Chondrocyte (in vitro differentiated cells): Measurements from ENCODE around the gene HS2ST1. TPM values are rescaled to one million over a fixed set of nuclear protein-coding genes. Genes with fewer than 3 reads are reported as not detected.
"Not testable (repeated sequence)": the region's sequence is repeated elsewhere in the genome, so short reads cannot be mapped to it uniquely, and the experiment has no call there.

ENCODE experiments used
- DNase-seq: peaks from one replicate; pipeline ENCODE4 v3.0.0; 2021; ENCODE audit warnings: mixed read lengths, low spot score
- H3K27ac Mint-ChIP-seq: one replicate; pipeline ENCODE4 v1.8.0; 2021; ENCODE audit warnings: mild to moderate bottlenecking, moderate library complexity, mixed read lengths; ENCODE audit not compliant: unreplicated experiment
- H3K27me3 Mint-ChIP-seq: 2 replicates; pipeline ENCODE4 v1.8.0; 2021; ENCODE audit warnings: low read depth, mixed read lengths
- H3K36me3 Mint-ChIP-seq: 2 replicates; pipeline ENCODE4 v1.8.0; 2021; ENCODE audit warnings: low read depth, mixed read lengths
- H3K4me1 Mint-ChIP-seq: 2 replicates; pipeline ENCODE4 v1.8.0; 2021; ENCODE audit warnings: low read depth, mild to moderate bottlenecking, mixed read lengths
- H3K4me3 Mint-ChIP-seq: one replicate; pipeline ENCODE4 v1.8.0; 2021; ENCODE audit warnings: mild to moderate bottlenecking, moderate library complexity, mixed read lengths; ENCODE audit not compliant: unreplicated experiment
- H3K9me3 Mint-ChIP-seq: 2 replicates; pipeline ENCODE4 v1.8.0; 2021; ENCODE audit warnings: low read depth, mixed read lengths
- long read RNA-seq: library from polyadenylated mRNA; stranded (forward); transcript quantifications from one replicate; pipeline ENCODE4 v2.0.0, GENCODE V29; 2021
- total RNA-seq: library from RNA; stranded (reverse); gene quantifications from 3 replicates; pipeline ENCODE4 v1.2.1, GENCODE V29; 2021
- TF ChIP-seq, protein P1 (sequence below): fragments of 200-600 bp; sonication (generic); IDR thresholded peaks from 2 replicates; pipeline ENCODE4 v1.5.0; 2021; ENCODE audit warnings: antibody characterized with exemption, mild to moderate bottlenecking, moderate library complexity

Gene HS2ST1
- total RNA-seq: 26.7 to 38.3 TPM (median 28.1 TPM) in 3 replicates
- long read RNA-seq, full-length matches to known transcripts: 28 of 34 reads
- long read RNA-seq, partial matches to known transcripts: 1 of 34 reads
- long read RNA-seq, other reads (novel, unspliced or antisense): 5 of 34 reads

DNA sequence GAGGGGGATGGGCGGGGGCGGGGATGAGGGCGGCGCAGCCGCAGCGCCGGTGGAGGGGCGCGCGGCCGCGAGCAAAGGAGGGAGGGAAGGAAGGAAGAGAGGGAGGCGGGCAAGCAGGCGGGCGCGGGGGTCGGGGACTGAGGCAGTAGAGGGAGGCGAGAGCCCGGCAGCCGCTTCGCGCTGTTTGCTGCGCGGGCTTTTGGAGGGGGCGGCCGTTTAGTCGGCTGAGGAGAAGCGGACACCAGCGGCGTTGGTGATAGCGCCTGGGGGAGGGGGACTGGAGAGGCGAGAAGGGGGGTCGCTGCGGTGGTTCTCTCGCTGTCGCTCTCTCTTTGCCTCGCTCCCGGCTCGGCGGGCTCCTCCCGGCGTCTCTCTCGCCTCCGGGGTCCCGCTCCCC, at the start of gene HS2ST1:
Gene HS2ST1 (plus strand): TSS at position 35 of the 397 bp plus-strand sequence.
- TF ChIP-seq, protein P1, sequence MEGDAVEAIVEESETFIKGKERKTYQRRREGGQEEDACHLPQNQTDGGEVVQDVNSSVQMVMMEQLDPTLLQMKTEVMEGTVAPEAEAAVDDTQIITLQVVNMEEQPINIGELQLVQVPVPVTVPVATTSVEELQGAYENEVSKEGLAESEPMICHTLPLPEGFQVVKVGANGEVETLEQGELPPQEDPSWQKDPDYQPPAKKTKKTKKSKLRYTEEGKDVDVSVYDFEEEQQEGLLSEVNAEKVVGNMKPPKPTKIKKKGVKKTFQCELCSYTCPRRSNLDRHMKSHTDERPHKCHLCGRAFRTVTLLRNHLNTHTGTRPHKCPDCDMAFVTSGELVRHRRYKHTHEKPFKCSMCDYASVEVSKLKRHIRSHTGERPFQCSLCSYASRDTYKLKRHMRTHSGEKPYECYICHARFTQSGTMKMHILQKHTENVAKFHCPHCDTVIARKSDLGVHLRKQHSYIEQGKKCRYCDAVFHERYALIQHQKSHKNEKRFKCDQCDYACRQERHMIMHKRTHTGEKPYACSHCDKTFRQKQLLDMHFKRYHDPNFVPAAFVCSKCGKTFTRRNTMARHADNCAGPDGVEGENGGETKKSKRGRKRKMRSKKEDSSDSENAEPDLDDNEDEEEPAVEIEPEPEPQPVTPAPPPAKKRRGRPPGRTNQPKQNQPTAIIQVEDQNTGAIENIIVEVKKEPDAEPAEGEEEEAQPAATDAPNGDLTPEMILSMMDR: no peak
- Mint-ChIP-seq H3K4me1 (peaks cover 32% of the 10 kb centered on the region), H3K4me3 (no peak within 1 kb of the TSS), H3K36me3 (peaks cover 6% of the 10 kb centered on the region), H3K27ac (no peak within 1 kb of the TSS), H3K9me3 (no peaks in the 10 kb centered on the region), H3K27me3 (no peaks in the 10 kb centered on the region)
- DNase-seq: peak; percentile 94

DNA sequence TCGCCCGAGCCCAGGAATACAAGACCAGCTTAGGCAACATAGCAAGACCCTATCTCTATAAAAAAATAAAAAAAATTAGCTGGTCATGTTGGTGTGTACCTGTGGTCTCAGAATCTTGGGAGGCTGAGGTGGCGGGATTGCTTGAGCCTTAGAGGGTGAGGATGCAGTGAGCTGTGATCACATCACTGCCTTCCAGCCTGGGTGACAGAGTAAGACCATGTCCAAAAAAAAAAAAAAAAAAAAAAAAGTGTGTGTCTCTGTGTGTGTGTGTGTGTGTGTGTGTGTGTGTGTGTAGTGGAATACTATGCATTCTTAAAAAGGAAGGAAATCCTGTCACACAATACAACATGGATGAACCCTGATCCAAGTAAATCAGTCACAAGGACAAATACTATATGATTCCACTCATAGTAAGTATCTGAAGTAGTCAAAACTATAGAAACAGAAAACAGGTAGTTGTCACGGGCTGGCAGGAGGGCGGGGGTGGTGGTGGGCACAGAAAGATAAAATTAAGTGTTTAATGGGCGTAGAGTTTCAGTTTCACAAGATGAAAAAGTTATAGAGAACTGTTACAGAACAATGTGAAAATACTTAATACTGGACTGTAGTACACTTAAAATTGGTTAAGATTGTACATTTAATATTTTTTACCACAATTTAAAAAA, 48.3 kb upstream of the HS2ST1 start:
- Mint-ChIP-seq H3K9me3 (no peaks in the 10 kb centered on the region), H3K4me1 (peaks cover 13% of the 10 kb centered on the region), H3K36me3 (peaks cover 2% of the 10 kb centered on the region), H3K27me3 (no peaks in the 10 kb centered on the region), H3K4me3 (no peak overlapping the region), H3K27ac (peak overlapping the region; percentile 36)
- TF ChIP-seq, protein P1: no peak
- DNase-seq: no peak

DNA sequence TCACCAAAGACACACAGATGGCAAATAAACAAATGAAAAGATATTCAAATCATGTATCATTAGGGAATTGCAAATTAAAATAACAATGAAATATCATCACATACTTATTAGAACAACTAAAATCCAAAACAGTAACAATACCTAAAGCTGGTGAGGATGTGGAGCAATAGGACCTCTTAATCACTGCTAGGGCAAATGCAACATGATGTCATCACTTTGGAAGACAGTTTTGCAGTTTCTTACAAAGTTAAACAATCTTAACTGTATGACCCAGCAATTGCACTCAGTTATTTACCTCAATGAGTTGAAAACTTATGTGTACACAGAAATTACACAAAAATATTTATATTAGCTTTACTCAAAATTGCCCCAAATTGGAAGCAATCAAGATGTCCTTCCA, 47.8 kb upstream of the HS2ST1 start:
- TF ChIP-seq, protein P1: no peak
- Mint-ChIP-seq H3K27ac (peak overlapping the region; percentile 36), H3K36me3 (peaks cover 2% of the 10 kb centered on the region), H3K4me1 (peaks cover 13% of the 10 kb centered on the region), H3K4me3 (no peak overlapping the region), H3K27me3 (no peaks in the 10 kb centered on the region), H3K9me3 (no peaks in the 10 kb centered on the region)
- no peak for DNase-seq

DNA sequence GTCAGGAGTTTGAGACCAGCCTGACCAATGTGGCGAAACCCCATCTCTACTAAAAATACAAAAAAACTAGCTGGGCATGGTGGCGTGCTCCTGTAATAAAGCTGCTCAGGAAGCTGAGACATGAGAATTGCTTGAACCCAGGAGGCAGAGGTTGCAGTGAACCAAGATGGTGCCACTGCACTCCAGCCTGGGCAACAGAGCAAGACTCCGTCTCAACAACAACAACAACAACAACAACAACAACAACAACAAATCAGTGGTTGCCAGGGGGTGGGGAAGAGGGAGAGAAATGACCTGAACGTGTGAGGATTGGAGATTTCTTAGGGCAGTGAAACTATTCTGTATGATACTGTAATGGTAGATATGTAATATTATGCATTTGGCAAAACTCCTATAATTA, 47.2 kb upstream of the HS2ST1 start:
- H3K27me3 Mint-ChIP-seq, DNase-seq, H3K4me3 Mint-ChIP-seq, H3K36me3 Mint-ChIP-seq, H3K9me3 Mint-ChIP-seq, H3K27ac Mint-ChIP-seq: not testable (repeated sequence)
- H3K4me1 Mint-ChIP-seq: peaks cover 13% of the 10 kb centered on the region

DNA sequence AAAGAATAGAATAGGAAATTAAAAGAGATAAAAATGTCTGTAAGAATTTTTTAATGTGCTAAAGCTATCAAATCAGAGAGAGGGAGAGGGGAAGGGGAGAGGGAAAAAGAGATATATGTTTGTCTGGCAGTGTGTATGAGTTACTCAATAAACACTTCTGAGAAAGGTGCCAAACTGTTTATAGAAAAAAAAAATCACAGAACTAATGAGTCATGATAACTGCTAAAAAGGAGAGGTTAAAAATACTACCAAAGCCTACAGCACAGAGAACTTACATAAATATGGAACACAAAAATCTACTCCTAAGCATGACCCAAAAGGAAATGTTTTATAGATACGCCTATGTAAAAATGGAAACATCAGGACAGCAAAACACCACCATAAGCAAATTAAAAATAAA, 46.0 kb upstream of the HS2ST1 start:
- TF ChIP-seq, protein P1: no peak
- Mint-ChIP-seq H3K36me3 (peaks cover 2% of the 10 kb centered on the region), H3K27ac (peak overlapping the region; percentile 61), H3K4me3 (no peak overlapping the region), H3K4me1 (peaks cover 13% of the 10 kb centered on the region), H3K9me3 (no peaks in the 10 kb centered on the region), H3K27me3 (no peaks in the 10 kb centered on the region)
- no peak for DNase-seq

DNA sequence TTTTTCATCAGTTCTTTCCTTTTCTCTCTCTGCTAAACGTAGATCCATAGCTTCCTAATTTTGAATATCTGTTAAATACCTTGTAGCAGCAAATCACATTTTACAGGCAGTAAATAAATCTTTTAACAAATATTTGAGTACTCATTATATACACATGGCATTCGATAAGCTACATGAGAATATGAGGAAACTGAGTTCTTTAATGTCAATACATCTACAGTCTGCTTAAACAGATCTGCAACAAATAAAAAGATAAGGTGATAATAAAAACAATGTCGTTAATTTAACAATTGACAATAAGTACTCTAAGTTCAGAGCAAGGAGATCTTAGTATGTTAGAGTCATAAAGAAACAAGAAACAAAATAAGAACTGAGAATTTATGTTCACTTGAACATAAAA, 43.4 kb upstream of the HS2ST1 start:
- no peak for DNase-seq
- H3K36me3 Mint-ChIP-seq: peaks cover 5% of the 10 kb centered on the region
- H3K27me3 Mint-ChIP-seq: no peaks in the 10 kb centered on the region
- no peaks in the 10 kb centered on the region for H3K9me3 Mint-ChIP-seq
- H3K4me3 Mint-ChIP-seq: no peak overlapping the region
- peaks cover 13% of the 10 kb centered on the region for H3K4me1 Mint-ChIP-seq
- TF ChIP-seq, protein P1: no peak
- no peak overlapping the region for H3K27ac Mint-ChIP-seq
